WTC11 (cell line): ENCODE results near the gene HHIPL1. TPM values are rescaled to one million over a fixed set of nuclear protein-coding genes. Genes with fewer than 3 reads are reported as not detected.

Experiments
- ATAC-seq: fragments of 200-7000 bp; cut with Tn5 transposase; 2 replicates; pipeline ENCODE4 v1.10.0; 2021; ENCODE audit warnings: mild to moderate bottlenecking, moderate library complexity
- CTCF ChIA-PET: fragments of 300-600 bp; sonication (Branson Sonifier 250); formaldehyde crosslinking; loops from one replicate; lab custom pipeline; 2021; ENCODE audit warnings: antibody characterized with exemption; lab: Charles Lee
- POLR2A ChIA-PET: fragments of 350-600 bp; sonication (Branson Sonifier 250); formaldehyde crosslinking; loops from one replicate; lab custom pipeline; 2021; ENCODE audit warnings: antibody characterized with exemption; lab: Charles Lee
- DNase-seq: peaks from one replicate; pipeline ENCODE4 v3.0.0; 2021; ENCODE audit warnings: low spot score
- H3K27ac Mint-ChIP-seq: 2 replicates; pipeline ENCODE4 v1.8.0; 2021; ENCODE audit warnings: mixed read lengths
- H3K27me3 Mint-ChIP-seq: 2 replicates; pipeline ENCODE4 v1.8.0; 2021; ENCODE audit warnings: low read depth, mild to moderate bottlenecking, moderate library complexity, mixed read lengths
- H3K36me3 Mint-ChIP-seq: 2 replicates; pipeline ENCODE4 v1.8.0; 2021; ENCODE audit warnings: mixed read lengths
- H3K4me1 Mint-ChIP-seq: 2 replicates; pipeline ENCODE4 v1.8.0; 2022; ENCODE audit warnings: mixed read lengths
- H3K4me3 Mint-ChIP-seq: 2 replicates; pipeline ENCODE4 v1.8.0; 2021; ENCODE audit warnings: mild to moderate bottlenecking, moderate library complexity, mixed read lengths
- H3K9me3 Mint-ChIP-seq: 2 replicates; pipeline ENCODE4 v1.8.0; 2021; ENCODE audit warnings: mixed read lengths
- EMX1 ChIP-seq: fragments of 250-450 bp; sonication (Bioruptor Pico); IDR thresholded peaks from 2 replicates; pipeline ENCODE4 v1.8.0; 2021; ENCODE audit warnings: mild to moderate bottlenecking
- ETV6 ChIP-seq: sonication (generic); formaldehyde crosslinking; IDR thresholded peaks from 2 replicates; pipeline ENCODE4 v1.8.1; 2022; ENCODE audit warnings: mild to moderate bottlenecking, missing genetic modification reagents
- NR2C2 ChIP-seq: sonication (generic); formaldehyde crosslinking; IDR thresholded peaks from 2 replicates; pipeline ENCODE4 v1.8.0; 2022; ENCODE audit warnings: mild to moderate bottlenecking, missing genetic modification reagents
- NR3C1 ChIP-seq: sonication (generic); formaldehyde crosslinking; conservative IDR thresholded peaks from 2 replicates; pipeline ENCODE4 v1.8.1; 2023; ENCODE audit warnings: low read depth, mild to moderate bottlenecking, missing genetic modification reagents
- PRRX2 ChIP-seq: fragments of 250-450 bp; sonication (Bioruptor Pico); IDR thresholded peaks from 2 replicates; pipeline ENCODE4 v1.8.0; 2021; ENCODE audit warnings: mild to moderate bottlenecking
- SMAD4 ChIP-seq: sonication (generic); formaldehyde crosslinking; IDR thresholded peaks from 2 replicates; pipeline ENCODE4 v1.8.0; 2022; ENCODE audit warnings: mild to moderate bottlenecking, missing genetic modification reagents
- ZNF263 ChIP-seq: sonication (generic); formaldehyde crosslinking; IDR thresholded peaks from 2 replicates; pipeline ENCODE4 v1.8.1; 2022; ENCODE audit warnings: low read depth, mild to moderate bottlenecking, moderate library complexity, missing genetic modification reagents
- ZNF317 ChIP-seq: sonication (generic); formaldehyde crosslinking; IDR thresholded peaks from 2 replicates; pipeline ENCODE4 v1.8.1; 2023; ENCODE audit warnings: low read depth, mild to moderate bottlenecking, moderate library complexity, missing genetic modification reagents, borderline replicate concordance
- ZNF396 ChIP-seq: fragments of 250-450 bp; sonication (Bioruptor Pico); IDR thresholded peaks from 2 replicates; pipeline ENCODE4 v1.8.0; 2021; ENCODE audit warnings: mild to moderate bottlenecking, moderate library complexity, borderline replicate concordance
- total RNA-seq: library from RNA; stranded (reverse); gene quantifications from 3 replicates; pipeline ENCODE4 v1.2.3, GENCODE V29; 2021
- TF ChIP-seq, protein P1 (sequence below): fragments of 250-450 bp; sonication (Bioruptor Pico); IDR thresholded peaks from 2 replicates; pipeline ENCODE4 v1.9.0; 2021; ENCODE audit warnings: moderate library complexity, mild to moderate bottlenecking, inconsistent platforms, borderline replicate concordance
- TF ChIP-seq, protein P2 (sequence below): fragments of 250-450 bp; sonication (Bioruptor Pico); IDR thresholded peaks from 2 replicates; pipeline ENCODE4 v1.9.0; 2021; ENCODE audit warnings: mild to moderate bottlenecking
- TF ChIP-seq, protein P3 (sequence below): sonication (generic); formaldehyde crosslinking; conservative IDR thresholded peaks from 2 replicates; pipeline ENCODE4 v1.8.1; 2022; ENCODE audit warnings: mild to moderate bottlenecking, missing genetic modification reagents
- TF ChIP-seq, protein P4 (sequence below): sonication (generic); formaldehyde crosslinking; IDR thresholded peaks from 2 replicates; pipeline ENCODE4 v1.8.1; 2023; ENCODE audit warnings: mild to moderate bottlenecking, missing genetic modification reagents, moderate library complexity
- TF ChIP-seq, protein P5 (sequence below): sonication (generic); formaldehyde crosslinking; IDR thresholded peaks from 2 replicates; pipeline ENCODE4 v1.8.1; 2022; ENCODE audit warnings: missing genetic modification reagents, borderline replicate concordance
- TF ChIP-seq, protein P6 (sequence below): sonication (generic); formaldehyde crosslinking; IDR thresholded peaks from 2 replicates; pipeline ENCODE4 v1.8.1; 2023; ENCODE audit warnings: mild to moderate bottlenecking, missing genetic modification reagents
- TF ChIP-seq, protein P7 (sequence below): fragments of 250-450 bp; sonication (Bioruptor Pico); IDR thresholded peaks from 2 replicates; pipeline ENCODE4 v2.1.2; 2022; ENCODE audit warnings: mild to moderate bottlenecking, moderate library complexity

The HHIPL1 gene
- total RNA-seq, 1 experiment from 2014 or later, result 1.5 TPM

DNA sequence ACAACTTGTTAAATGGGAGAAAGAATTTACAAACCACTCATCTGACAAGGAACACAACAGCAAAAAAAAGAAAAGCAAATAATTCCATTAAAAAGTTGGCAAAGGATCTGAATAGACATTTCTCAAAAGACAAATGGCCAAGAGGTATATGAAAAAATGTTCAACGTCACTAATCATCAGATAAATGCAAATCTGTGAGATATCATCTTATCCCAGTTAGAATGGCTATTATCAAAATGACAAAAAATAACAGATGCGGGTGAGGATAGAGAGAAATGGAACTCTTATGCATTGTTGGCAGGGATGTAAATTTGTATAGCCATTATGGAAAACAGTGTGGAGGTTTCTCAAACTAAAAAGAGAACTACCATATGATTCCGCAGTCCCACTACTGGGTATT lies 69.0 kb downstream of the HHIPL1 start:
- no peak overlapping the region for H3K4me3 Mint-ChIP-seq
- H3K27me3 Mint-ChIP-seq, result peaks cover 3% of the 10 kb centered on the region; the same call in 1 of the 2 replicates
- CTCF ChIA-PET, result no interaction called here
- no peak for TF ChIP-seq ZNF317 (CRISPR knock-in tag)
- TF ChIP-seq, protein P1, sequence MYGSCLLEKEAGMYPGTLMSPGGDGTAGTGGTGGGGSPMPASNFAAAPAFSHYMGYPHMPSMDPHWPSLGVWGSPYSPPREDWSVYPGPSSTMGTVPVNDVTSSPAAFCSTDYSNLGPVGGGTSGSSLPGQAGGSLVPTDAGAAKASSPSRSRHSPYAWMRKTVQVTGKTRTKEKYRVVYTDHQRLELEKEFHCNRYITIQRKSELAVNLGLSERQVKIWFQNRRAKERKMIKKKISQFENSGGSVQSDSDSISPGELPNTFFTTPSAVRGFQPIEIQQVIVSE, result no peak
- TF ChIP-seq, protein P2, sequence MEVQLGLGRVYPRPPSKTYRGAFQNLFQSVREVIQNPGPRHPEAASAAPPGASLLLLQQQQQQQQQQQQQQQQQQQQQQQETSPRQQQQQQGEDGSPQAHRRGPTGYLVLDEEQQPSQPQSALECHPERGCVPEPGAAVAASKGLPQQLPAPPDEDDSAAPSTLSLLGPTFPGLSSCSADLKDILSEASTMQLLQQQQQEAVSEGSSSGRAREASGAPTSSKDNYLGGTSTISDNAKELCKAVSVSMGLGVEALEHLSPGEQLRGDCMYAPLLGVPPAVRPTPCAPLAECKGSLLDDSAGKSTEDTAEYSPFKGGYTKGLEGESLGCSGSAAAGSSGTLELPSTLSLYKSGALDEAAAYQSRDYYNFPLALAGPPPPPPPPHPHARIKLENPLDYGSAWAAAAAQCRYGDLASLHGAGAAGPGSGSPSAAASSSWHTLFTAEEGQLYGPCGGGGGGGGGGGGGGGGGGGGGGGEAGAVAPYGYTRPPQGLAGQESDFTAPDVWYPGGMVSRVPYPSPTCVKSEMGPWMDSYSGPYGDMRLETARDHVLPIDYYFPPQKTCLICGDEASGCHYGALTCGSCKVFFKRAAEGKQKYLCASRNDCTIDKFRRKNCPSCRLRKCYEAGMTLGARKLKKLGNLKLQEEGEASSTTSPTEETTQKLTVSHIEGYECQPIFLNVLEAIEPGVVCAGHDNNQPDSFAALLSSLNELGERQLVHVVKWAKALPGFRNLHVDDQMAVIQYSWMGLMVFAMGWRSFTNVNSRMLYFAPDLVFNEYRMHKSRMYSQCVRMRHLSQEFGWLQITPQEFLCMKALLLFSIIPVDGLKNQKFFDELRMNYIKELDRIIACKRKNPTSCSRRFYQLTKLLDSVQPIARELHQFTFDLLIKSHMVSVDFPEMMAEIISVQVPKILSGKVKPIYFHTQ (CRISPR knock-in tag), result no peak
- H3K9me3 Mint-ChIP-seq, result peaks cover 8% of the 10 kb centered on the region
- ATAC-seq, result no peak
- POLR2A ChIA-PET, result no interaction called here
- H3K27ac Mint-ChIP-seq, result no peak overlapping the region
- 0 out of 2 replicates have a peak, but pooled peaks cover 5% of the 10 kb centered on the region for H3K4me1 Mint-ChIP-seq
- no peak for DNase-seq
- H3K36me3 Mint-ChIP-seq, result no peaks in the 10 kb centered on the region

DNA sequence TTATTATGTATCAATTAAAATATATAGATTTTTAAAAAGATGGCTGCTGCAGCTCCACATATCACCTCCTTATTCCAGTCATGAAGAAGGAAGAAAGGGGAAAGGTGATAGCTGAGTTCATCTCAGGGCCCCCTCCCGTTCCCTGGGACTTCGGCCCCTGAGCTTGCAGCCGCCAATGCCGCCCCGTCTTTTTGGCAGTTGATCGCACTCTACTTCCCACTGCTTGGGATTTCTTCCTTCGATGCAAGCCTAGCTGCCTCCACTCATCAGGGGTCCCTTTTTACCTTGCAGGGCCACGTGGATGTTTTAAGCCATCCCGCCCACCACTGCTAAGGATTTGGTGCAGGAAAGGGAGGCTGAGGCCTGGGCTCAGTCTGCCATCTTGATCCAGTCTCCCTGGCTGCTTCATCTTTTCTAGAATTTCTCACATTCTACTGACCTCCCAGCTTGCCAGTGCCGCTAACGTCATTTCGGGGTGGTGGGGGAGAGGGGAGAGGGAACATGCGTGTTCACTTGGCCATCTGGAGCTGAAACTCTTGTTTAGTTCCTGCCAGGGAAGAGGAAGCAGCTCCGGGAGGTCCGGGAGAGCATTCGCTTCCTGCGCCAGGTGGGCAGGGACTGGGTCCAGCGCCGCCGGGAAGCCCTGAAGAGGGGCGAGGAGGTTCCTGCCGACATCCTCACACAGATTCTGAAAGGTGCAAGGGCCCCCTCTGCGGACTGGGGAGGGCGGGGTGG lies 70.5 kb downstream of the HHIPL1 start:
- no peak for TF ChIP-seq NR3C1
- no peak for TF ChIP-seq EMX1
- TF ChIP-seq SMAD4 (CRISPR knock-in tag), result no peak
- TF ChIP-seq, protein P3, sequence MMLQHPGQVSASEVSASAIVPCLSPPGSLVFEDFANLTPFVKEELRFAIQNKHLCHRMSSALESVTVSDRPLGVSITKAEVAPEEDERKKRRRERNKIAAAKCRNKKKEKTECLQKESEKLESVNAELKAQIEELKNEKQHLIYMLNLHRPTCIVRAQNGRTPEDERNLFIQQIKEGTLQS (CRISPR knock-in tag), result no peak
- no peak for TF ChIP-seq ZNF263
- TF ChIP-seq, protein P4, sequence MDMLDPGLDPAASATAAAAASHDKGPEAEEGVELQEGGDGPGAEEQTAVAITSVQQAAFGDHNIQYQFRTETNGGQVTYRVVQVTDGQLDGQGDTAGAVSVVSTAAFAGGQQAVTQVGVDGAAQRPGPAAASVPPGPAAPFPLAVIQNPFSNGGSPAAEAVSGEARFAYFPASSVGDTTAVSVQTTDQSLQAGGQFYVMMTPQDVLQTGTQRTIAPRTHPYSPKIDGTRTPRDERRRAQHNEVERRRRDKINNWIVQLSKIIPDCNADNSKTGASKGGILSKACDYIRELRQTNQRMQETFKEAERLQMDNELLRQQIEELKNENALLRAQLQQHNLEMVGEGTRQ, result no peak
- TF ChIP-seq, protein P5, sequence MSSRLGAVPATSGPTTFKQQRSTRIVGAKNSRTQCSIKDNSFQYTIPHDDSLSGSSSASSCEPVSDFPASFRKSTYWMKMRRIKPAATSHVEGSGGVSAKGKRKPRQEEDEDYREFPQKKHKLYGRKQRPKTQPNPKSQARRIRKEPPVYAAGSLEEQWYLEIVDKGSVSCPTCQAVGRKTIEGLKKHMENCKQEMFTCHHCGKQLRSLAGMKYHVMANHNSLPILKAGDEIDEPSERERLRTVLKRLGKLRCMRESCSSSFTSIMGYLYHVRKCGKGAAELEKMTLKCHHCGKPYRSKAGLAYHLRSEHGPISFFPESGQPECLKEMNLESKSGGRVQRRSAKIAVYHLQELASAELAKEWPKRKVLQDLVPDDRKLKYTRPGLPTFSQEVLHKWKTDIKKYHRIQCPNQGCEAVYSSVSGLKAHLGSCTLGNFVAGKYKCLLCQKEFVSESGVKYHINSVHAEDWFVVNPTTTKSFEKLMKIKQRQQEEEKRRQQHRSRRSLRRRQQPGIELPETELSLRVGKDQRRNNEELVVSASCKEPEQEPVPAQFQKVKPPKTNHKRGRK (CRISPR knock-in tag), result no peak
- no peak for TF ChIP-seq PRRX2 (CRISPR knock-in tag)
- TF ChIP-seq ZNF396 (CRISPR knock-in tag), result no peak
- TF ChIP-seq, protein P6, sequence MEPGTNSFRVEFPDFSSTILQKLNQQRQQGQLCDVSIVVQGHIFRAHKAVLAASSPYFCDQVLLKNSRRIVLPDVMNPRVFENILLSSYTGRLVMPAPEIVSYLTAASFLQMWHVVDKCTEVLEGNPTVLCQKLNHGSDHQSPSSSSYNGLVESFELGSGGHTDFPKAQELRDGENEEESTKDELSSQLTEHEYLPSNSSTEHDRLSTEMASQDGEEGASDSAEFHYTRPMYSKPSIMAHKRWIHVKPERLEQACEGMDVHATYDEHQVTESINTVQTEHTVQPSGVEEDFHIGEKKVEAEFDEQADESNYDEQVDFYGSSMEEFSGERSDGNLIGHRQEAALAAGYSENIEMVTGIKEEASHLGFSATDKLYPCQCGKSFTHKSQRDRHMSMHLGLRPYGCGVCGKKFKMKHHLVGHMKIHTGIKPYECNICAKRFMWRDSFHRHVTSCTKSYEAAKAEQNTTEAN (CRISPR knock-in tag), result no peak
- no peak for TF ChIP-seq NR2C2 (CRISPR knock-in tag)
- TF ChIP-seq ETV6, result no peak
- TF ChIP-seq, protein P7, sequence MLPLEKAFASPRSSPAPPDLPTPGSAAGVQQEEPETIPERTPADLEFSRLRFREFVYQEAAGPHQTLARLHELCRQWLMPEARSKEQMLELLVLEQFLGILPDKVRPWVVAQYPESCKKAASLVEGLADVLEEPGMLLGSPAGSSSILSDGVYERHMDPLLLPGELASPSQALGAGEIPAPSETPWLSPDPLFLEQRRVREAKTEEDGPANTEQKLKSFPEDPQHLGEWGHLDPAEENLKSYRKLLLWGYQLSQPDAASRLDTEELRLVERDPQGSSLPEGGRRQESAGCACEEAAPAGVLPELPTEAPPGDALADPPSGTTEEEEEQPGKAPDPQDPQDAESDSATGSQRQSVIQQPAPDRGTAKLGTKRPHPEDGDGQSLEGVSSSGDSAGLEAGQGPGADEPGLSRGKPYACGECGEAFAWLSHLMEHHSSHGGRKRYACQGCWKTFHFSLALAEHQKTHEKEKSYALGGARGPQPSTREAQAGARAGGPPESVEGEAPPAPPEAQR (CRISPR knock-in tag), result no peak
- no peak for TF ChIP-seq ZNF317 (CRISPR knock-in tag)
- ATAC-seq, result no peak
- CTCF ChIA-PET, result interaction anchor here (1.1 to 2.3 kb wide), 4 partner anchors 15 to 31 kb away, joined by 3 to 5 read pairs (median 4); partner anchors contain the start of gene CYP46A1
- Mint-ChIP-seq H3K27me3 (peaks cover 3% of the 10 kb centered on the region; the same call in 1 of the 2 replicates), H3K9me3 (peaks cover 8% of the 10 kb centered on the region), H3K27ac (no peak overlapping the region), H3K36me3 (no peaks in the 10 kb centered on the region), H3K4me3 (no peak overlapping the region), H3K4me1 (0 out of 2 replicates have a peak, but pooled peaks cover 5% of the 10 kb centered on the region)
- DNase-seq, result no peak
- POLR2A ChIA-PET, result no interaction called here
